GM21381 (cell line): ENCODE data around the gene CREB3.
A peak's percentile ranks its signal among the peaks of the same experiment; 100 is the strongest.

Experiments
- ATAC-seq: cut with Tn5 transposase; IDR thresholded peaks from one replicate; pipeline ENCODE4 v1.9.1; 2021; ENCODE audit warnings: mild to moderate bottlenecking, moderate library complexity; ENCODE audit not compliant: unreplicated experiment

CREB3 gene

DNA sequence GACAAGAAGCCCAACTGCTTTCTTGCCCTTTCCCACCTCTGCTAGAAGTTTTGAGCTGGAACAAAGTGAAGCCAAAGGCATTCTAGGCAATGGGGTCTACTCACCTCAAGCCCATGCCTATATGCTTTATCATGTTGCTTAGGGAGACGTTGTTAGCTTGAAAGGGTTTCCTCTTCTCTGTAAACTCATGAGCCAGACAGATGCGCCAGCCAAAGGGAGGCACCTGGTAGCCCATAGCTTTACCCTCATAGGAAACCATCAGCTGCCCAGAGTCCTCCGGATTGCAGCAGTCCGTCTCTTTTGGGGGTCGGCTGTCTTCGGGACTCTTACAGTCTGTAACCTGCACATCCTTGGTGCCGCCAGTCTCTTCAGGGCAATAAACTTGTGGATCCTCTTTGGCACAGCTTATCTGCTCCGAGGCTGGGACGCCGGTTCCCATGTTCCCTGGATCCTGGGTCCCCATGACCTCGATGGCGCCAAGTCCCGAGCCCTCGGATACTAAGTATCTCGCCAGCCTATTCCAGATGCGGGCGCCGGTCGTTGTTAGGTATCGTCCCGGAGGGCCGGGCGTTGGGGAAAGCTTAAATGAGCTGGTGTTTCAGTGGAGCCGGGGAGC, 15.9 kb downstream of the CREB3 start:
- ATAC-seq, result no peak

DNA sequence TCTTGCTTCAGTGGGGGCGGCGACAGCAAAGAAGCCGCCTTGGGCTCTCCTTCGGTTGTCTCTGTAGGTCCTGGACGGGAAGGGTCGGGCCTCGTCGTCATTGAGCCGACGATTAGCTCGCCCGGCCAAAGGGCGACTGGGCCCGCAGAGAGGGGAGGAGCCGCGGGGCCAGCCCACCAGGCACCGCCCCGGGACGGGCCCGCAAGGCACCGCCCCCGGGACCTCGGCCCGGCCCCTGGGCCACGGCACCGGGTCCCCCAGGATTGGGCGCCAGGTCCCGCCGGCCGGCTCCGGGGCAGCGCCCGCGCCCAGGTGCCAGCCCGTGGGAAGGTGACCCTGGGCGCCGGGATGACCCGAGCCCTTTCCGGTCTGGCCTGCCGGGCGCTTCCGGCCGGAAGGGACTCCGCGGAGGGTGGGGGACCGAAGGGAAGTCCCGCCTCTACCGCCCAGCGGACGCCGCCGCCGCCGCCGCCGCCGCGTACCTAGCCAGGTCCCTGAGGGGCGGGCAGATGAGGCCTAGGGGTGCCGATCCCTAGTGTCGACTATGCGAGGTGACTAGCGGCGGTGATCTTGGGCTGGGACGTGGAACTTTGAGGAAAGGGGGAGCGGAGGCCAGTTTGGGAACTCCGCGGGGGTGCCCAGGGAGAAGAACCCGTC, 16.5 kb downstream of the CREB3 start, which contains the start of the genes GBA2 and RGP1:
Gene GBA2, minus strand, starts transcription at position 371 of the 657 bp plus-strand sequence. CDS start 524 bp downstream, outside the sequence.
Gene RGP1, plus strand, starts transcription at position 430 of the 657 bp plus-strand sequence. CDS start 469 bp downstream, outside the sequence.
- ATAC-seq, result peak; percentile 74

DNA sequence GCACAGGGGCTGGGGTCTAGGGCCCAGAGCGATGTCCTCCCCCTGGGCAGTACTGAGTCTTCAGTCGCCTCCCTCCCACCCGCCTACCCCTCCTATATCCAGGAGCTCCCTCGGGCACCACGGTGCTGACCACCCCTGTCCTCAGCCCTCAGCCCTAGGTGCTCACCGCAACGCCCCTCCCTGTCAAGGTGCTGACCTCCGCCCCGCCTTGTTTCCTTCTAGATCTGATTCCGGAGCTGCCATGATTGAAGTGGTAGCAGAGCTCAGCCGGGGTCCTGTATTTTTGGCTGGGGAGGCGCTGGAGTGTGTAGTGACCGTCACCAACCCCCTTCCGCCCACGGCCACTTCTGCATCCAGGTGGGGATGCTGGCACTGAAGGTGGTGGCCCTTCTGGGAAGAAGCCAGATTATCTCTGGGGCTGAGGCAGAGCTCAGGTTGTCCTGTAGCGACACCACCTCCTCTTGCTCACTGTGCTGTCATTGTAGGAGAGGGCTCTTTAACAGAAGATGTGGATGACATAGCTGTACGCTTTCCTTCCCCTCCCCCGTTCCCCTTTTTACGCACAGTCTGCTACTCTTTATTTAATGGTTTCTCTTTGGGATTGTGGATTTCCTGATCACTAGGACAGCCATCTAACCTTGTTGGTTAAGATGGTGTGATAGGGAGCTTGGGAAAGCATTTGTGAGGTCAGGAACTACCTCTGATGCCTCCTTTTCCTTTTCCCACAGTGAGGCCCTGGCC, 17.2 kb downstream of the CREB3 start:
- ATAC-seq, result peak; percentile 33

DNA sequence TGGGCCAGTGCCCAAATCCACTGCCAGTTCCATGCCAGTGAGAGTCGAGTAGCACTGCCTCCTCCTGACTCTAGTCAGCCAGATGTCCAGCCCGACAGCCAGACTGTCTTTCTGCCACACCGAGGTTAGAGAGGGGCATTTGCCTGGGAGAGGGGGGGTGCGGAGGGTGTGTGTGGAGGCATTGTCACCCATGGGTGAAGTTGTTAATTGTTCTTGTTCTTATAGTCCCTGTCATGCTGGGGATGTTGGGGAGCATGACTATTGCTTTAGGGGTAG, 17.7 kb downstream of the CREB3 start:
- ATAC-seq, result no peak

DNA sequence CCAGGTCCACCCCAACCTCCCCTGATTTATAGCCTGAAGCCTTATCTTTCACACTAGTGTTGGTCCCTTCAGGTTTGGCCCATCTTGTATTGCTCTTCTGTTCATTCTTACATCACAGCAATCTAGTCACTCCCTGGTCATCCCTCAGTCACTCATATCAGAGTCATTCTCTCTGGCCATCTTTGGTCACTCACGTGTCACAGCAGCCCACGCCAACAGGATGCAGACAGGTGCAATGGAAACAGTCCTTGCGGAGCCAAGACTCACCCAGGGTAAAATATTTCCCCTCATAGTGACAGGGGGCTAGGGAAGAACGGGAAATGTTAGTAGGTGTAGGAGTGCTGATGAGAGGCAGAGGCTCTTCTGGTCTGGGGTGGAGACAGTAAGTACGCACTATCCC, 21.0 kb downstream of the CREB3 start:
- no peak for ATAC-seq

DNA sequence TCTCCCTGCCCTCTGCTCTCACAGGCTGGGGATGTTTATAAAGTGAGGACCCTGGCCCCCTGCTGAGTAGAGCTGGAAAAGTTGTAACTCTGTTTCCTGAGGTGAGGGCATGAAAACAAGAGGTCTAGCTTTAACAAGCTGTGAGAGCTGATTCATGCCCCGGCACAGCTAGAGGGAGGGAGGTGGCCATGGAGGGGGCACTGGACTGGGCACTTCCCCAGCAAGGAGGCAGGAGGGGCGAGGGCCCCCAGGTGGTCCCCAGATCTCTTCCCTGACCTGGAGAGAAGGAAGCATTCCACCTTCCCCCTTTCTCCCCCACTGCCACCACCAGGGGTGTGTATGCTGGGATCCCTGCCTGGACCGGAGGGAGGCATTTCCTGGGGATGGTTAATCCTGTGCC, 21.8 kb downstream of the CREB3 start, which contains the start of gene MSMP:
Gene MSMP, minus strand, starts transcription at position 13 of the 400 bp plus-strand sequence. CDS start 147 bp downstream, outside the sequence.
- ATAC-seq, result no peak

DNA sequence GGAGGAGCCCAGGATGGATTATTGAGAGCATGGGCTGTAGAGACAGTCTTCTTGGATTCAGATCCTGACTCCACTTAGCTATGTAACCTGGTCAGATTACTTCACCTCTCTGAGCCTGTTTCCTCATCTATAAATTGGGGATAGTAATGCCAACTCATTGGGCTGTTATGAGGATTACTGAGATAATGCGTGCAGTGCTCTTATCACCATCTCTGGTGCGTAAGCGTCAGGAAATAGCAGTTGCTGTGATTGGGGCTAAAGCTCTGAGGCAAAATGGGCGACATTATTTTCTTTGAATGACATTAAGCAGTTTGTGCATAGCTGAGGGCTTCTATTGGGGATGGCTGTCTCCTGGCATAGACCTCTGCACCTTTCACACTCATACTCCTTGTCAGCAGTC, 22.6 kb downstream of the CREB3 start:
- ATAC-seq, result no peak

DNA sequence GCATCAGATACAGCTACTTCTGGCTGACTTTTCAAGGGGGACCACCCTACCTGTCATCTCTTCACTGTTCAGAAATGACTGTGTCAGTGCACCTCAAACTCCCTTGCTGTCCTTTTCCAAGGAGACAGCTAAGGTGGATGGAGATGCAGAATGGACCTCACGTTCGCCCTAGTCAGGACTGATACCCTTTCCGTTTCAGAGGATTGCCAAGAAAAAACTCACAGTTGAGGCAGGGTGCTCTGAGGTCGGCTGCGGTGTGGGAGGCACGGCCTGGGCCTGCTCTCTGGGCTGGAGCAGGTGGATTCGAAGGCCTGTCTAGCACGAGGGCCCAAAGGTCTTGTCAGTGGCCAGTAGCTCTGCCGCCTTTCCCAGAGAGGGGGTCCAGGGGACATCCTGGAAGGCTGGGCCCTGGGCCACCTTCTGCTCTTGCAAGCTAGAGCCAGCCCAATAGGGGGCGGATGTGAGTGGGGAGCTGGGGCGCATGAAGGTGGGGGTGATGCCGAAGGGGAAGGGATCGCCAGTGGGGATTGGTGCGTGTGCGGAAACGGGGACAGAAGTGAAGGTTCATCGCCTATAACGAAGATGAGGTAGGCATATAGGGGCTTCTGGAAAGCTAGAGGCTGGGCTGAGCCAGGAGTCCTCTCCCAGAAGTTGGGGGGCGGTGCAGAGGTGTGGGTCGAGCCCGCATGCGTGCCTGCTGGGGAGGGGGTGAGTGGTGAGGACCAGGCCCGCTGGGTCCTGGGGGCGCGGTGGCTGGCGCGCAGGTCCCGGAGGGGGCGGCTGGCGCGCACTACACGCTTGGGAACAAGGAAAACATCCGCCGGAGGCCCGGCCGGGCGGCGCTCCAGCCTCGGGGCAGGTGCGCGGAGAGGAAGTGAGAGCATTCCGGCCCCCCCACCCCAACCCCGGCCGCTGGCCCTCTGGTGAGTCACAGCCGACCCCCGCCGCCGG, 24.1 kb downstream of the CREB3 start:
- peak; percentile 48 for ATAC-seq

DNA sequence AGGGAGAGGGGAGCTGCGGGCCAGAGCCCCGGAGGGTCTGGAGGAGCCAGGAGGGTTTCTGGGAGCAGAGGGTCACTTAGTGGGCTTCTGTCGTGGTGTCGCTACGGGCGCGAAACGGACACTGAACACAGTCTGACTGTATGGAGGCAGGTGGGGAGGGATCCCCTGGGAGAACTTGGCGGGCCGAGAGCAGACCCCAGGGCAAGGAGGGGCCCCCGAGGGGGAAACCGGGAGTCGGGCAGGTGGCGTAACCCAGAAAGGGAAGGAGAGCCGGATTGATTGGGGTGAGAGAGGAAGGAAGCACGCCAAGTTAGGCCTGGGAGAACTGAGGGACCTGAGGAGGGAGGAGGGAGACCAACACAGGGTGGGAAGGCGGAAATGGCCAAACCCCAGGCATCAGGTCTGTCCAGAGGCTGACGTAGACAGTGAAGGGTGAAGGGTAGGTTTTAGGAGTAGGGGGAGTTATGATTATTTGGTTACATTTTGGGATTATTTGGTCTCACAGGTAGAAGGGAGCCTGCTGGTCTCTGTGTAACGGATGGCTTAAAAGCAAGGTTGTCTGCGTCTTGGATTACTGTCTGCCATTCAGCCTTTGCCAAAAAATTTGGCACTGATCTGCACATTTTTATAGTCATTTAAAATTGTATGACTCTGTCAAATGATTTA, 24.9 kb downstream of the CREB3 start:
- ATAC-seq, result peak; percentile 36

DNA sequence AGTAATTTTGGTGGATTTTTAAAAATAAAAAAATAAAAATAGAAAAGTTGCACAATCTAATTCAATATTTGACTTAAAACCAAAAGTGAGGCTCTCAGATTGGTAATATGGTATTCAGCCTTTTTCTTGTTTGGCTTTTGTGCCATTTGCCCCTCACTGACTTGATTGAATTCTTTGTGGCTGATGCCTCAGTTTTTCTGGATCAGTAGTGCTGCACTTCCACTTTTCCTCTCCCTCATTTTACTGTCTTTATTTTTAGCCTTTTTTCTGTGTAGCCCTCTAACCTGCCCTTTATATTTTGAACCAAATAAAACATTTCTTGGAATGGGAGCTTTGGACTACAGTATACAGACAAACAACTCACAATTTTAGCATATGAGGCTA, 25.4 kb downstream of the CREB3 start:
- ATAC-seq, result no peak

DNA sequence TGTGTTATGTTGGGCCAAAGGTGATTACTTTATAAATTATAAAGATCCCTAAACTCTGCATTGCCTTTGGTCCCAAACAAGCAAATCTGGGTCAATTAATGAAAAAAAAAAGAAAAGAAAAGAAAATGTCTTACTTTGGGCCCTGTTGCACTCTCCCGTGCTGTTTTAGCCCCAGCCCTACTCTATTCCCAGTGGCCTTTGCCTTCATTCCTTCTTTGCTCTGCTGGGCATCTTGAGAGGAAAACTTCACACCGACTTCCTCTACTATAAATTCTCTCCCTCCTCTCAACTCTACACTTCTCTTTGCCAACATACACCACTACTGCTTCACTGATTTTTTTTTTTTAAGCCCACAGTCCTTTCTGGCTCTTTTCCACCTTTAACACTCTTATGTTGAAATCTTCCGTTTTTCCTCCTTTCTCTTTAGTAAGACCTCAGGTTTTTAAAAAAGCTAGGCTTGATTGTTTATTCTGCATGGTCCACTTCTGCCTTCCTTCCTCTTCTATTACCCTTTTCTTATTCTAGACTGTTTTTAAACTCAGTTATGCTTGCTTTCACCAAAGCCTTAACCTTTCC, 26.1 kb downstream of the CREB3 start:
- ATAC-seq, result no peak

DNA sequence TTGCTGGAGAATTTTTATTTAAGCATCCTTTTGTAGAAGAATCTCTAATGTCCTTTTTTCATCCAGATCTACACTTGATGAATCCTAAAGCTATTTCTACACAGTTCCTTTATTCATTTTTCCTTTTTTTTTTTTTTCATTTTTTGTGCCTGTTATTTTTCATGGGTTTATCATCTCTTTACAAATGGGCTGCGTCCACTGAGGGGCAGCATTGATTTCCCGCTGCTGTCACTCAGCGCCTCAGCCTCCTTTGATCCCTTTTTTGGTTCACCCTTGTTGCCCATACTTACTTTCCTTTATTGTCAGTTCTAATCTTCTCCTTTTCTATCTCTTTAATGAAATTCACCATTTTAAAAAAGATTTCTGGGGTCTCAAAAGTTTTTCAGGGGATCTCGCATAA, 27.3 kb downstream of the CREB3 start:
- ATAC-seq, result no peak

DNA sequence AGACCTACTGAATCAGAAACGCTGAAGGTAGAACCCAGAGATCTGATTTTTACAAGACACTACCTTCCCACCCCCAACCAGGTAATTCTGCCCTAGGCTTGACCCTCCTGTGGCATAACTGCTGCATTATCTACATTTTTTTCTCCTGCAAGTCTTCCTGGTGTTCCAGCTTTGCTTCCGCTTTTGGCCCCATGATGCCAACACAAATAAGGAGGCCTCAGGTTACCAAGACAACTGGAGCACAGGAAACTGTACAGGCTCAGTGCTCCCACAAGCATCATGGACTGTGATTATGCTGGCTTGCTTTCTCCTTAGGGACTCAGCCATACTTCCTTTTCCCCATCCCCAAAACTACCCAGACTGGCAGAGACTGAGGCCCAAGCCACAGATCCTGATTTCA, 28.2 kb downstream of the CREB3 start:
- no peak for ATAC-seq

DNA sequence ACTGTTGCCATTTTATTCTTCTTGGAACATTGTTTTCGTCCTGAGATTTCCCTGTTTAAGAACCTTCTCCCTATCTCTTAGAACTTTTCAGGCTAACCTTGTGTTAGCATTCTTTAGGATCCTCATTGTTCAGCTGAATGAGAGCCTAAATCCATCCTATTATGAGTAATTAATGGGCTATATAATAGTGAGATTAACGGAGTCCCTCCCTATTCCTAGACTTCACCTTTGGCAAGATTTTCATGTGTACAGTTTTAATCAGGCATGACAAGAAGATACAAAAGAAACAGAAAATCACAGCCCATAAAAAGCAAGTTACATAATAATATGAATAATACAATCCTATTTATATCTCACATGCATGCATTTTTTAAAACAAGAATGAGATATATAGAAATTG, 30.7 kb downstream of the CREB3 start:
- ATAC-seq, result no peak

DNA sequence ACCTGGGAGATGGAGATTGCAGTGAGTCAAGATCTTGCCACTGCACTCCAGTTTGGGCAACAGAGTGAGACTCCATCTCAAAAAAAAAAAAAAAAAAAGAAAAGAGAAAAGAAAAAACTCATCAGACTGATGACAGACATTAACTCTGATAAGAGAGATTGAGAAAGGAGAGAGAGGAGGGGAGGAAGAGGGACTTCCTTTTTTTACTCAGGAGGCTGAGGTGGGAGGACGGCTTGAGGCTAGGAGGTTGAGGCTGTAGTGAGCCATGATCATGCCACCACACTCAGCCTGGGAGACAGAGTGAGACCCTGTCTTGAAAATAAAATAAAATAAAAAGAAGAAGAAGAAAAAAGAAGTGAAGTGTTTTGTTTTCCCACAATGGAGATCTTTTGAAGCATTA, 31.3 kb downstream of the CREB3 start:
- no peak for ATAC-seq

DNA sequence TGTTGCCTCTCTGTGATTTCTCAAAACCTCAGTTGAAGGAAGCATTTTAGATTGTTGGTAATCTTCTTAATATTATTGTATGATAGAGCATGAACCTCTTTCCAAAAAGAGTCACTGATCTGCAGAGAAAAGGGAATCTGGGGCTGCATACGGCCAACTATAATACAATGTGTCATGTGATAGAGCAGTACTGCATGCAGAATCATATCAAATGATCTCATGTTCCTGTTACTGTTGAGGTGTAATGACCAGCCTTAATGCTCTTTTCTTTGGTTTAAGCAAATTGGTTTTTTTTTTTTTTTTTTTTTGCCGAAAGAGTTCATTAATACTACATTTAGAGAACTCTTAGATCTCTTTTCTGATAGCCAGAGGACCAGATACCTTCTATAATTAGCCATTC, 34.5 kb downstream of the CREB3 start:
- ATAC-seq, result no peak

DNA sequence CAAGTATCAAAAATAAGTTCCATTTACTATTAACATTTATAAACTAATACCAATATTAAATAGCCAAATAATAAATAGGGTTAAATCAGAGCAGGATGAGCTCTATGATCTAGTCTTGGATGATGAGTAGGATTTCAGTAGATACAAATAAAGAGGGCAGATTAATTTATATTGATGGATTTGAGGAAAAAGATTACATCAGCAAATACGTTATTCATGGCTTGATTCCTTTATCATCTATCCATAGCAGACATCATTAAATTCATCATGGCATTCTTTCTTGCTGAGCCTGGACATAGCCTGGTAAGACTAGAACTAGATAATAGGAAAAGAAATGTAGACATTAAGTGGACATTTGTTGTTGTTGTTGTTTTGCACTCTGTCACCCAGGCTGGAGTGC, 35.0 kb downstream of the CREB3 start:
- no peak for ATAC-seq

DNA sequence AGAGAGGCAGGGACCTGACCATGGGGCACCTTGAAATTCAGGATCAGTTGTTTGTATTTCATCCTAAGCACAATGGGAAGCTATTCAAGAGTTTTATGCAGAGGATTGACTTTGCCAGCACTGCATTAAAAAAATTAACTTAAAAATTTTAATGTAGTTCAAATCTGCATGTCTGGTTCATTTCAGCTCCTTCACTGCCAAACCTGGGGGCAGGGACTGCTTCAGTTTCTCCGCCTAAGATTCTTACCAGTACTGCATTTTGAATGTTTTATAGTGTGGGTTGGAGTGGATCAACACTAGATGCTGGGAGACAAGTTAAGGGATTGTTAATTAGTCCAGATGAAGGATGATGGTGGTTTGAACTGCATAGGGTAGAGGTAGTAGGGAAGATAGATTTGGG, 37.3 kb downstream of the CREB3 start:
- no peak for ATAC-seq

DNA sequence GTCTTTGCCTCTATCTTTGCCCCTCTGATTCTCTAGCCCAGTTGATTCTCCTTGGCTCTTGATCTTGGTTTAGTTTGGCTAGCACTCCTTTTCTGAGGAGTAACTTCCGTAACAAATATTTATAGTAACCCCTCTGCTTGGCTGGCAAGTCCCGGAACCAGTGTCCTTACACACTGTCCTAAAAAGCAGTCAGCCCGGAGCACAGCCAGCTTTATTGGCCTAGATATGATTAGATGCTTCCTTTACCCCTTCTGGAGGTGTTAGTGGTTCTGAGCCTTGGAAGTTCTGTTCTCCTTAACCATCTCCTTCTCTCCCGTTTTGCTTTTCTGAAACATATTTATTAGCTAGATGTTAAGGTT, 38.6 kb downstream of the CREB3 start:
- no peak for ATAC-seq

DNA sequence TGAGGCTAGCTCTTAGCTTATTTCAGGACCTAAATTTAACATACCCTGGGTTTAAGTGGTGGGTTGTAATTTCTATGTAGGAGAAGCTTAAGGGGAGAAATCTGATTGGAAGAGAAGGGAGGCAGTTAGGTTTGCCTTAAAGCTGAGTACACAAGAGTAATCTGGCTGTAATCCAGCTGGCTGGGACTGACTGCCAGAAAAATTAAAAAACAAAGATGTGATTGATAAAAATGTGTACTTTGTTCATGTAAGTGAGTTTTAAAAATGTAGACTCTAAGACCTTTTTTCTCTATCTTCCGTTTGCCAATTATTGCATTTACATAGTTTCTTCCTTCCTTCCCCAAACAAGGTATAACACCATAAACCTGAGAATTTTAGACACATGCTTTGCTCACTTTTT, 39.1 kb downstream of the CREB3 start:
- ATAC-seq, result no peak
